H1 (cell line): ENCODE results near the gene MRPL9. TPM values are rescaled to one million over a fixed set of nuclear protein-coding genes. Genes with fewer than 3 reads are reported as not detected.

ENCODE experiments used
- CTCF ChIA-PET: fragments of 300-600 bp; sonication (Branson Sonifier 250); formaldehyde crosslinking; loops from one replicate; lab custom pipeline; 2021; ENCODE audit not compliant: partially characterized antibody; lab: Charles Lee
- POLR2A ChIA-PET: fragments of 300-600 bp; sonication (Branson Sonifier 250); formaldehyde crosslinking; loops from one replicate; lab custom pipeline; 2021; ENCODE audit warnings: inconsistent platforms; ENCODE audit not compliant: partially characterized antibody; lab: Charles Lee
- DNase-seq, 2 experiments: peaks; one replicate each; pipeline versions ENCODE4 v3.0.0 to v3.0.0-alpha.2; 2010 to 2022; ENCODE audit warnings: low spot score in 2 of 2, low read depth in 1 of 2, mixed read lengths in 1 of 2
- FAIRE-seq: peaks from 2 replicates; lab custom pipeline; 2011; peaks lifted over from hg19 to GRCh38; lab: Jason Lieb, UNC
- H2AFZ ChIP-seq: 2 replicates; pipeline ENCODE4 v1.8.1; 2012; ENCODE audit warnings: low read length, inconsistent platforms
- H2AK5ac ChIP-seq: 2 replicates; pipeline ENCODE4 v1.6.1; 2013; ENCODE audit warnings: low read depth, low read length
- H2BK120ac ChIP-seq: replicated peaks from 2 replicates; pipeline ENCODE3; 2013; ENCODE audit warnings: low read depth, low read length, inconsistent platforms
- H2BK12ac ChIP-seq: 2 replicates; pipeline ENCODE4 v1.6.1; 2013; ENCODE audit warnings: low read depth, low read length
- H2BK15ac ChIP-seq: 2 replicates; pipeline ENCODE4 v1.6.1; 2013; ENCODE audit warnings: low read length
- H2BK20ac ChIP-seq: 2 replicates; pipeline ENCODE4 v1.6.1; 2013; ENCODE audit warnings: low read length
- H2BK5ac ChIP-seq: 2 replicates; pipeline ENCODE4 v1.6.1; 2013; ENCODE audit warnings: low read depth, low read length
- H3K14ac ChIP-seq: 2 replicates; pipeline ENCODE4 v1.6.1; 2013; ENCODE audit warnings: inconsistent platforms; ENCODE audit not compliant: insufficient read length
- H3K18ac ChIP-seq: 2 replicates; pipeline ENCODE4 v1.6.1; 2013; ENCODE audit warnings: low read length; ENCODE audit errors: extremely low read depth
- H3K23ac ChIP-seq: 2 replicates; pipeline ENCODE4 v1.6.1; 2013; ENCODE audit warnings: inconsistent platforms; ENCODE audit not compliant: insufficient read length
- H3K23me2 ChIP-seq: 2 replicates; pipeline ENCODE4 v1.6.1; 2013; ENCODE audit warnings: low read depth, low read length
- H3K27ac ChIP-seq: 2 replicates; pipeline ENCODE4 v1.6.1; 2011; ENCODE audit warnings: low read depth, low read length, inconsistent platforms
- H3K27me3 ChIP-seq, 4 experiments: replicated peaks in 1 of 4; 1 replicate in 1 of 4; 2 replicates in 3 of 4; pipeline versions ENCODE4 v1.6.1 to v1.8.1; 2011 to 2013; ENCODE audit warnings: low read length in 3 of 4, mild to moderate bottlenecking in 3 of 4, inconsistent platforms in 2 of 4, mixed read lengths in 2 of 4, moderate library complexity in 1 of 4; ENCODE audit not compliant: control insufficient read depth in 3 of 4, insufficient read depth in 3 of 4; ENCODE audit errors: extremely low read depth in 1 of 4
- H3K36me3 ChIP-seq, 4 experiments: 2 replicates each; pipeline versions ENCODE4 v1.6.1 to v1.8.1; 2011 to 2013; ENCODE audit warnings: mild to moderate bottlenecking in 4 of 4, low read length in 3 of 4, moderate library complexity in 2 of 4, control low read depth in 1 of 4, inconsistent platforms in 1 of 4; ENCODE audit not compliant: insufficient read depth in 4 of 4, control insufficient read depth in 2 of 4
- H3K4ac ChIP-seq: replicated peaks from 2 replicates; pipeline ENCODE3; 2013; ENCODE audit warnings: low read length, low read depth, mixed read lengths, inconsistent platforms; ENCODE audit not compliant: insufficient read length
- H3K4me1 ChIP-seq, 4 experiments: replicated peaks in 1 of 4; 1 replicate in 1 of 4; 2 replicates in 3 of 4; pipeline versions ENCODE4 v1.6.1 to v1.8.1; 2011 to 2013; ENCODE audit warnings: low read length in 3 of 4, inconsistent platforms in 2 of 4, mixed read lengths in 1 of 4; ENCODE audit not compliant: insufficient read depth in 4 of 4, control insufficient read depth in 3 of 4
- H3K4me2 ChIP-seq, 2 experiments: 2 replicates each; pipeline versions ENCODE4 v1.6.1 to v1.8.1; 2011 to 2013; ENCODE audit warnings: low read depth in 2 of 2, low read length in 2 of 2, control low read depth in 1 of 2, inconsistent platforms in 1 of 2, mild to moderate bottlenecking in 1 of 2; ENCODE audit not compliant: insufficient read depth in 1 of 2
- H3K4me3 ChIP-seq, 4 experiments: fragments of 200-600, 300-600 bp in 1 of 4; sonication (generic), shearing (Covaris generic), sonication (Bioruptor Twin) in 1 of 4; 2 replicates each; pipeline versions ENCODE4 v1.5.1 to v1.8.1; 2011 to 2016; ENCODE audit warnings: low read length in 4 of 4, low read depth in 3 of 4, control low read depth in 2 of 4, inconsistent platforms in 2 of 4, mild to moderate bottlenecking in 2 of 4, mixed read lengths in 1 of 4, moderate library complexity in 1 of 4; ENCODE audit not compliant: insufficient read depth in 2 of 4; ENCODE audit errors: extremely low read depth in 1 of 4
- H3K56ac ChIP-seq: replicated peaks from 2 replicates; pipeline ENCODE3; 2013; ENCODE audit warnings: low read depth, mild to moderate bottlenecking, mixed read lengths, low read length, inconsistent platforms; ENCODE audit not compliant: insufficient read length
- H3K79me1 ChIP-seq: 2 replicates; pipeline ENCODE4 v1.6.1; 2013; ENCODE audit warnings: low read depth, low read length, control low read depth
- H3K79me2 ChIP-seq, 2 experiments: 2 replicates each; pipeline versions ENCODE4 v1.6.1 to v1.8.1; 2012 to 2013; ENCODE audit warnings: low read length in 2 of 2, mild to moderate bottlenecking in 2 of 2, inconsistent platforms in 1 of 2; ENCODE audit not compliant: insufficient read depth in 2 of 2, control insufficient read depth in 1 of 2
- H3K9ac ChIP-seq, 4 experiments: replicated peaks in 1 of 4; 1 replicate in 1 of 4; 2 replicates in 3 of 4; pipeline versions ENCODE4 v1.6.1 to v1.8.1; 2011 to 2013; ENCODE audit warnings: low read depth in 3 of 4, low read length in 3 of 4, control low read depth in 2 of 4, mild to moderate bottlenecking in 2 of 4, moderate library complexity in 2 of 4, inconsistent platforms in 1 of 4; ENCODE audit errors: extremely low read depth in 1 of 4
- H3K9me3 ChIP-seq, 2 experiments: 2 replicates each; pipeline versions ENCODE4 v1.6.1 to v1.8.1; 2012 to 2013; ENCODE audit warnings: mild to moderate bottlenecking in 2 of 2, moderate library complexity in 2 of 2, control low read depth in 1 of 2, inconsistent platforms in 1 of 2, low read depth in 1 of 2, low read length in 1 of 2, mixed read lengths in 1 of 2; ENCODE audit not compliant: insufficient read depth in 2 of 2
- H4K20me1 ChIP-seq, 2 experiments: replicated peaks in 1 of 2; 2 replicates each; pipeline versions ENCODE3 to v1.8.1; 2011 to 2013; ENCODE audit warnings: inconsistent platforms in 2 of 2, low read length in 2 of 2, mild to moderate bottlenecking in 1 of 2; ENCODE audit not compliant: insufficient read depth in 2 of 2, control insufficient read depth in 1 of 2
- H4K5ac ChIP-seq: 2 replicates; pipeline ENCODE4 v1.6.1; 2013; ENCODE audit warnings: low read length, low read depth, mixed read lengths, inconsistent platforms; ENCODE audit not compliant: insufficient read length
- H4K8ac ChIP-seq: 2 replicates; pipeline ENCODE4 v1.8.0; 2013; ENCODE audit warnings: mild to moderate bottlenecking, moderate library complexity, low read length, inconsistent platforms; ENCODE audit not compliant: insufficient read depth; ENCODE audit errors: extremely low read depth
- H4K91ac ChIP-seq: replicated peaks from 2 replicates; pipeline ENCODE3; 2013; ENCODE audit warnings: low read length, mixed read lengths, inconsistent platforms; ENCODE audit not compliant: insufficient read length
- ATF2 ChIP-seq: IDR thresholded peaks from 2 replicates; pipeline ENCODE4 v1.6.1; 2012; ENCODE audit warnings: low read length, inconsistent platforms
- CHD1 ChIP-seq: IDR thresholded peaks from 2 replicates; pipeline ENCODE4 v1.6.1; 2012; ENCODE audit warnings: low read depth, low read length, improper control_type of control experiment
- EP300 ChIP-seq, 2 experiments: IDR thresholded peaks; 1 replicate in 1 of 2; 2 replicates in 1 of 2; pipeline ENCODE4 v1.6.1; 2011 to 2012; ENCODE audit warnings: low read depth in 2 of 2, low read length in 2 of 2, mild to moderate bottlenecking in 2 of 2, borderline replicate concordance in 1 of 2, inconsistent platforms in 1 of 2, moderate library complexity in 1 of 2
- KDM1A ChIP-seq: fragments of 200-600, 300-600 bp; sonication (generic); IDR thresholded peaks from 2 replicates; pipeline ENCODE4 v1.7.1; 2016; ENCODE audit warnings: mild to moderate bottlenecking, low read length, borderline replicate concordance
- KDM4A ChIP-seq: IDR thresholded peaks from one replicate; pipeline ENCODE4 v1.7.1; 2012; ENCODE audit warnings: low read depth, mild to moderate bottlenecking, moderate library complexity, low read length, inconsistent platforms; ENCODE audit not compliant: severe bottlenecking
- POLR2A ChIP-seq, 2 experiments: IDR thresholded peaks; 1 replicate in 1 of 2; 2 replicates in 1 of 2; pipeline ENCODE4 v1.6.1; 2011; ENCODE audit warnings: low read depth in 2 of 2, low read length in 2 of 2, mild to moderate bottlenecking in 2 of 2; ENCODE audit errors: control extremely low read depth in 1 of 2
- SP4 ChIP-seq: IDR thresholded peaks from 2 replicates; pipeline ENCODE4 v1.6.1; 2012; ENCODE audit warnings: low read length, inconsistent platforms
- WGBS, 2 experiments: shearing (Covaris generic) in 1 of 2; methylation state at CpG; one replicate each; pipeline versions ENCODE4 v1.1.6 to v1.1.7; 2013 to 2015; ENCODE audit warnings: low lambda C conversion rate in 2 of 2, mixed read lengths in 2 of 2, inconsistent platforms in 1 of 2, low coverage in 1 of 2, missing lambda C conversion rate in 1 of 2; ENCODE audit not compliant: insufficient replicate concordance in 2 of 2, insufficient coverage in 1 of 2, insufficient read length in 1 of 2; ENCODE audit errors: extremely low coverage in 1 of 2, missing lambda C conversion rate in 1 of 2; 5-methylcytosine and 5-hydroxymethylcytosine counted together
- polyA plus RNA-seq, 7 experiments: library from polyadenylated mRNA; depleted of rRNA in 3 of 7; stranded (reverse) in 5 of 7; unstranded in 2 of 7; fragments of >200 nt in 5 of 7; fragments of 200-250 nt in 2 of 7; gene quantifications; 1 replicate in 5 of 7; 2 replicates in 1 of 7; 4 replicates in 1 of 7; pipeline versions ENCODE4 v1.2.1 to v1.2.3, GENCODE V29; 2011 to 2013; ENCODE audit warnings: missing spikeins in 2 of 7, mixed read lengths in 2 of 7
- total RNA-seq: library from RNA; stranded (reverse); fragmentation: NEBNext Ultra II Directional; extraction: Animal tissue kit (Norgen Biotek cat#: 25700); gene quantifications from 2 replicates; pipeline ENCODE4 v1.2.1, GENCODE V29; 2021

Gene MRPL9
- total and polyA plus RNA-seq, 2 of the 8 experiments (the other 6 are each of a cell fraction or from before 2014, with no cell fraction given) = 74.9 to 113 TPM

GRCh38 chr1:151777317-151777716 is 14.0 kb upstream of the MRPL9 start:
- Histone ChIP-seq H4K91ac (no peak overlapping the region), H3K23ac (no peak overlapping the region), H3K36me3 (peaks cover 0 to 47% (median 13%) of the 10 kb centered on the region in 4 experiments; a peak in 6 of 8 replicates), H3K14ac (no peak overlapping the region), H3K18ac (no peak overlapping the region), H3K9me3 (no peaks in the 10 kb centered on the region), H3K27me3 (peaks cover 0 to 1% (median 0%) of the 10 kb centered on the region in 4 experiments; a peak in 1 of 7 replicates), H3K23me2 (no peaks in the 10 kb centered on the region), H3K4me3 (no peak overlapping the region), H3K27ac (no peak overlapping the region), H2BK15ac (no peak overlapping the region), H3K9ac (no peak overlapping the region), H3K79me2 (no peaks in the 10 kb centered on the region), H3K4me2 (no peak overlapping the region), H4K20me1 (no peaks in the 10 kb centered on the region), H2BK5ac (no peak overlapping the region), H2BK12ac (no peak overlapping the region), H2AK5ac (no peak overlapping the region), H3K4ac (no peak overlapping the region), H4K8ac (no peak overlapping the region), H2AFZ (no peak overlapping the region), H3K79me1 (no peaks in the 10 kb centered on the region), H3K56ac (no peak overlapping the region), H2BK120ac (no peak overlapping the region), H2BK20ac (no peak overlapping the region), H4K5ac (no peak overlapping the region), H3K4me1 (no peaks in the 10 kb centered on the region)
- 80% methylated on average over 4 of the region's 4 CpGs; no CpG with 5 or more reads in 1 of the 2 experiments for WGBS, 2 experiments
- DNase-seq = no peak
- ChIA-PET POLR2A (interaction anchor here (0.6 to 1.4 kb wide), 3 partner anchors 22 to 147 kb away, joined by 3 read pairs; no protein-coding TSS in a partner anchor), CTCF (interaction anchor here (0.6 to 1.2 kb wide), 3 partner anchors 48 to 62 kb away, joined by 3 to 4 read pairs (median 3); no protein-coding TSS in a partner anchor)
- FAIRE-seq = no peak
- no peak for TF ChIP-seq POLR2A (IDR thresholded peaks at IDR 0.05; ENCODE audit: control extremely low read depth in 1 of 2, low read depth in 2 of 2, low read length in 2 of 2)
- TF ChIP-seq KDM1A = no peak
- TF ChIP-seq KDM4A = no peak
- TF ChIP-seq CHD1 = no peak
- TF ChIP-seq SP4 = no peak
- no peak for TF ChIP-seq EP300 (IDR thresholded peaks at IDR 0.05; ENCODE audit: borderline replicate concordance in 1 of 2, low read depth in 2 of 2, low read length in 2 of 2)
- TF ChIP-seq ATF2 = no peak
